ENCODE results near the gene SP2. TPM values are rescaled to one million over a fixed set of nuclear protein-coding genes. Genes with fewer than 3 reads are reported as not detected.

Gene SP2
- total and polyA plus RNA-seq, 4 donors, result 1.6 to 25.9 (median 14.4) TPM

GRCh38 chr17:47967607-47968252, 71.7 kb downstream of the SP2 start:
- Histone ChIP-seq H3K4me3 (ENCODE audit: low read depth, low read length) (no peak overlapping the region), H3K27ac (ENCODE audit: low read depth, low read length) (no peak overlapping the region), H3K27me3 (ENCODE audit: control insufficient read depth, insufficient read depth, low read length) (no peaks in the 10 kb centered on the region), H3K9me3 (ENCODE audit: control insufficient read depth, insufficient read depth, low read length) (no peaks in the 10 kb centered on the region), H3K36me3 (ENCODE audit: control insufficient read depth, insufficient read depth, low read length) (no peaks in the 10 kb centered on the region), H3K4me1 (ENCODE audit: control insufficient read depth, insufficient read depth, low read length) (peaks cover 14% of the 10 kb centered on the region)
- DNase-seq (ENCODE audit: low read depth in 4 of 6, low spot score in 6 of 6), result no peak
- 72% methylated on average over 4 of the region's 5 CpGs for WGBS (ENCODE audit: insufficient coverage)

GRCh38 chr17:47968836-47969235, 72.8 kb downstream of the SP2 start:
- H3K4me1 ChIP-seq (ENCODE audit: control insufficient read depth, insufficient read depth, low read length), result peaks cover 14% of the 10 kb centered on the region
- H3K27me3 ChIP-seq (ENCODE audit: control insufficient read depth, insufficient read depth, low read length), result no peaks in the 10 kb centered on the region
- peaks cover 2% of the 10 kb centered on the region for H3K36me3 ChIP-seq (ENCODE audit: control insufficient read depth, insufficient read depth, low read length)
- H3K4me3 ChIP-seq (ENCODE audit: low read depth, low read length), result no peak overlapping the region
- DNase-seq (ENCODE audit: low read depth in 4 of 6, low spot score in 6 of 6), result no peak
- H3K27ac ChIP-seq (ENCODE audit: low read depth, low read length), result no peak overlapping the region
- 93% methylated on average over 2 of the region's 5 CpGs for WGBS (ENCODE audit: insufficient coverage)
- H3K9me3 ChIP-seq (ENCODE audit: control insufficient read depth, insufficient read depth, low read length), result no peaks in the 10 kb centered on the region

GRCh38 chr17:47969930-47970724, 74.1 kb downstream of the SP2 start:
- WGBS (ENCODE audit: insufficient coverage), result 60% methylated on average over 12 of the region's 15 CpGs
- Histone ChIP-seq H3K27ac (ENCODE audit: low read depth, low read length) (no peak overlapping the region), H3K9me3 (ENCODE audit: control insufficient read depth, insufficient read depth, low read length) (no peaks in the 10 kb centered on the region), H3K4me3 (ENCODE audit: low read depth, low read length) (peak overlapping the region; percentile 43), H3K36me3 (ENCODE audit: control insufficient read depth, insufficient read depth, low read length) (peaks cover 12% of the 10 kb centered on the region), H3K27me3 (ENCODE audit: control insufficient read depth, insufficient read depth, low read length) (no peaks in the 10 kb centered on the region), H3K4me1 (ENCODE audit: control insufficient read depth, insufficient read depth, low read length) (peaks cover 14% of the 10 kb centered on the region)
- no peak for DNase-seq (ENCODE audit: low read depth in 4 of 6, low spot score in 6 of 6)

GRCh38 chr17:47970725-47971499, 74.9 kb downstream of the SP2 start, which contains the start of gene CDK5RAP3:
CDK5RAP3 (plus strand) TSS chr17:47971113; CDS start chr17:47971147, 34 bp downstream.
- peak; percentile 98 to 100 (median 99) for DNase-seq (ENCODE audit: low read depth in 4 of 6, low spot score in 6 of 6)
- peak within 1 kb of the TSS; percentile 87 for H3K27ac ChIP-seq (ENCODE audit: low read depth, low read length)
- no peaks in the 10 kb centered on the region for H3K27me3 ChIP-seq (ENCODE audit: control insufficient read depth, insufficient read depth, low read length)
- H3K4me1 ChIP-seq (ENCODE audit: control insufficient read depth, insufficient read depth, low read length), result peaks cover 14% of the 10 kb centered on the region
- peaks cover 20% of the 10 kb centered on the region for H3K36me3 ChIP-seq (ENCODE audit: control insufficient read depth, insufficient read depth, low read length)
- no peaks in the 10 kb centered on the region for H3K9me3 ChIP-seq (ENCODE audit: control insufficient read depth, insufficient read depth, low read length)
- under 1% methylated on average over 62 of the region's 62 CpGs for WGBS (ENCODE audit: insufficient coverage)
- peak within 1 kb of the TSS; percentile 98 for H3K4me3 ChIP-seq (ENCODE audit: low read depth, low read length)

- H3K27me3 ChIP-seq (ENCODE audit: control insufficient read depth, insufficient read depth, low read length), result no peaks in the 10 kb centered on the region
- H3K9me3 ChIP-seq (ENCODE audit: control insufficient read depth, insufficient read depth, low read length), result no peaks in the 10 kb centered on the region
- 92% methylated on average over 6 of the region's 8 CpGs for WGBS (ENCODE audit: insufficient coverage)
- no peak overlapping the region for H3K4me3 ChIP-seq (ENCODE audit: low read depth, low read length)
- no peak overlapping the region for H3K27ac ChIP-seq (ENCODE audit: low read depth, low read length)
- peaks cover 39% of the 10 kb centered on the region for H3K36me3 ChIP-seq (ENCODE audit: control insufficient read depth, insufficient read depth, low read length)
- DNase-seq (ENCODE audit: low read depth in 4 of 6, low spot score in 6 of 6), result no peak
- H3K4me1 ChIP-seq (ENCODE audit: control insufficient read depth, insufficient read depth, low read length), result peaks cover 16% of the 10 kb centered on the region
Observed at GRCh38 chr17:47973541-47973940, 77.5 kb downstream of the SP2 start.

- no peaks in the 10 kb centered on the region for H3K27me3 ChIP-seq (ENCODE audit: control insufficient read depth, insufficient read depth, low read length)
- 83% methylated on average over 12 of the region's 15 CpGs for WGBS (ENCODE audit: insufficient coverage)
- H3K36me3 ChIP-seq (ENCODE audit: control insufficient read depth, insufficient read depth, low read length), result peaks cover 51% of the 10 kb centered on the region
- no peak for DNase-seq (ENCODE audit: low read depth in 4 of 6, low spot score in 6 of 6)
- H3K27ac ChIP-seq (ENCODE audit: low read depth, low read length), result no peak overlapping the region
- no peaks in the 10 kb centered on the region for H3K9me3 ChIP-seq (ENCODE audit: control insufficient read depth, insufficient read depth, low read length)
- peaks cover 16% of the 10 kb centered on the region for H3K4me1 ChIP-seq (ENCODE audit: control insufficient read depth, insufficient read depth, low read length)
- no peak overlapping the region for H3K4me3 ChIP-seq (ENCODE audit: low read depth, low read length)
Observed at GRCh38 chr17:47975189-47975822, 79.3 kb downstream of the SP2 start.

- Histone ChIP-seq H3K4me3 (ENCODE audit: low read depth, low read length) (no peak overlapping the region), H3K27ac (ENCODE audit: low read depth, low read length) (no peak overlapping the region), H3K9me3 (ENCODE audit: control insufficient read depth, insufficient read depth, low read length) (no peaks in the 10 kb centered on the region), H3K36me3 (ENCODE audit: control insufficient read depth, insufficient read depth, low read length) (peaks cover 56% of the 10 kb centered on the region), H3K4me1 (ENCODE audit: control insufficient read depth, insufficient read depth, low read length) (peaks cover 14% of the 10 kb centered on the region), H3K27me3 (ENCODE audit: control insufficient read depth, insufficient read depth, low read length) (no peaks in the 10 kb centered on the region)
- DNase-seq (ENCODE audit: low read depth in 4 of 6, low spot score in 6 of 6), result no peak
- WGBS (ENCODE audit: insufficient coverage), result 96% methylated on average over 7 of the region's 10 CpGs
Observed at GRCh38 chr17:47975823-47976205, 79.8 kb downstream of the SP2 start.

GRCh38 chr17:47978324-47978723, 82.3 kb downstream of the SP2 start:
- peak in 2 of 6 donors; percentile 86 to 92 for DNase-seq (ENCODE audit: low read depth in 4 of 6, low spot score in 6 of 6)
- Histone ChIP-seq H3K4me1 (ENCODE audit: control insufficient read depth, insufficient read depth, low read length) (peaks cover 4% of the 10 kb centered on the region), H3K27ac (ENCODE audit: low read depth, low read length) (no peak overlapping the region), H3K27me3 (ENCODE audit: control insufficient read depth, insufficient read depth, low read length) (no peaks in the 10 kb centered on the region), H3K4me3 (ENCODE audit: low read depth, low read length) (no peak overlapping the region), H3K36me3 (ENCODE audit: control insufficient read depth, insufficient read depth, low read length) (peaks cover 81% of the 10 kb centered on the region), H3K9me3 (ENCODE audit: control insufficient read depth, insufficient read depth, low read length) (no peaks in the 10 kb centered on the region)
- 14% methylated on average over 7 of the region's 7 CpGs for WGBS (ENCODE audit: insufficient coverage)
